ENCODE measurements around the gene RTL5. TPM values are rescaled to one million over a fixed set of nuclear protein-coding genes. Genes with fewer than 3 reads are reported as not detected.

The RTL5 gene
- total and polyA plus RNA-seq, 4 donors: 6.5 to 13.9 (median 10.0) TPM

DNA sequence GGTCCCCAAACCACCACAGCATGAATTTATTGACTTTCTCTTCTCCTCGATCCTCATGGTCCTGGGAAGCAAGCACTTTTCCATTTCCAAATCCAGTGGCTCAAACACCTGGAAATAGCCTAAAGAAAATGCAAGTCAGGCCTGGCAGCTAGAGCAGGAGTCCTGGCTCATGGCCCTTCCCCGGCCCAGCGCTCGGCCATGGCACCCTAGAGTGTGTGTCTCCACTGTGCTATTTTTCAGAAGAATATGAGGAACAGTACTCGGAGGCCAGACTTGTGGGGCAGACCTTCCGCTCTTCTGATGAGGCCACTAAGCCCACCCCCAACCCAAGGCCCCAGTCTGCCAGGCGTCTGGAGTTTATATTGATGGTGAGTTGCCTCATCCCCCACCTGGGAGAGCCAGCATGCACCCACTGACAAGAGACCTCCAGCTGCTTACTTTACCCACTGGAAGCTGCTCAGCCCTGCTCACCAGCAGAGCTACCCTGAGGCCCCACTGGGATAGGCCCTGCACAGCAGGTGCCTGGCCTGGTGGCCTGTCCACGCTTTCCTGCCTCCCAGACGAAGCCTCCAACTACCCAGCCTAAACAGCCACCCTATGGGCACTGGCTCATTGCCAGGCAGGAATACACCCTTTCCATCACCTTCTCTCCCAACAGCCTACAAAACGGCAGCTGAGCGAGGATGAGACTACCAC is 2.3 kb upstream of the RTL5 start:
- Histone ChIP-seq H3K4me1 (ENCODE audit: control insufficient read depth in 1 of 2, insufficient read depth in 2 of 2, low read length in 2 of 2) (no peaks in the 10 kb centered on the region), H3K27me3 (ENCODE audit: control insufficient read depth in 1 of 2, insufficient read depth in 2 of 2, low read length in 1 of 2) (no peaks in the 10 kb centered on the region), H3K36me3 (ENCODE audit: control insufficient read depth in 1 of 2, insufficient read depth in 2 of 2, low read length in 1 of 2) (peaks cover 0 to 4% of the 10 kb centered on the region in 2 donors), H3K9me3 (ENCODE audit: control insufficient read depth, low read length) (no peaks in the 10 kb centered on the region), H3K27ac (ENCODE audit: low read depth in 1 of 2, low read length in 2 of 2) (no peak overlapping the region), H3K4me3 (ENCODE audit: low read length in 2 of 2) (no peak overlapping the region)
- ATAC-seq (ENCODE audit: low FRiP score) (no peak), DNase-seq (no peak)
- WGBS, 2 donors: 82 to 89% methylated on average over 11 of the region's 11 CpGs
- intact Hi-C loops (cut with DNase I): no loop called here

DNA sequence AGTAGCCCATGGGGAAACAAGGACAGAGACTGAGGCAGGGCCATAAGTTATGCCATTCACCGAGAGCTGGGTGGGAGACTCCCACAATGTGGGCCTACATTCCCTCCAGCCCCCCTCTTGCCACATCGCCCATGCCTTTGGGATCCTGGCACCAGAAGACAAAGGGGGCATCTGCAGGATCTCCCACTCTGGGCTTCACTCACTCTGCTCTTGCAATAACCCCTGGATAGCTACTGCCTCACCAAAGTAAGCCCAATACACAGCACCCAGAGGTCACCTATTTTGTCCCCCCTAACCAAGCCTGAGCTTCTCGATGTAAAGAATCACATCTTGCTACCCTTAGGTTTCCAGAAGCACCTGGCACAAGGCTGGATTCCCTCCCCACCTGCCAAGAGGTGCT is 741 bp upstream of the RTL5 start:
- 78 to 87% methylated on average over 3 of the region's 3 CpGs for WGBS, 2 donors
- no peaks in the 10 kb centered on the region for H3K4me1 ChIP-seq (ENCODE audit: control insufficient read depth in 1 of 2, insufficient read depth in 2 of 2, low read length in 2 of 2)
- no peaks in the 10 kb centered on the region for H3K9me3 ChIP-seq (ENCODE audit: control insufficient read depth, low read length)
- no peaks in the 10 kb centered on the region for H3K27me3 ChIP-seq (ENCODE audit: control insufficient read depth in 1 of 2, insufficient read depth in 2 of 2, low read length in 1 of 2)
- no peaks in the 10 kb centered on the region for H3K36me3 ChIP-seq (ENCODE audit: control insufficient read depth in 1 of 2, insufficient read depth in 2 of 2, low read length in 1 of 2)
- no peak overlapping the region for H3K4me3 ChIP-seq (ENCODE audit: low read length in 2 of 2)
- H3K27ac ChIP-seq (ENCODE audit: low read depth in 1 of 2, low read length in 2 of 2): no peak overlapping the region
- DNase-seq (no peak), ATAC-seq (ENCODE audit: low FRiP score) (no peak)
- intact Hi-C loops (cut with DNase I): no loop called here

DNA sequence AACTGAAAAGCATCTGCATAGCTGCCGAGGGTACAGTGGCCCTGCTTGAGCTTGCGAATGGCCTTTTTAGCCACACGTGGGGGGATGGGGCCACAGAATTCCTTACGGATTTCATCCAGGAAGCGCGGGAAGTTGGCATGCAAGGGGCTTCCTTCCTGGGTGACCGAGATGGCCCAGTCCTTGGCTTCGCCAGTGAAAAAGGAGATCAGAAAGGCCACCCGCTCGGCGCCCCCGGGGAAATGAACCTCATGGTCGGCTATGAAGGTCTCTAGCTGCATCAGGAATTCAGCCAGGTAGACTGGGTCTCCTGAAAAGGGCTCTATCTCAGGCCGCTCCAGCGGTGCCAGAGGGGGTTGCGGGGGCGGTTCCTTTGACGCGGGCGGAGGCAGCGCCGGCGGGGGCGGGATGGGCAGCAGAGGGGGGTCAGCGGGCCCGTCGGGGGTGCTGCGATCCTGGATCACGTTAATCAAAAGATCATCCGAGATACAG is 909 bp downstream of the RTL5 start:
- intact Hi-C loops (cut with DNase I): no loop called here
- DNase-seq: peak in 1 of 2 donors; percentile 78
- Histone ChIP-seq H3K4me3 (ENCODE audit: low read length in 2 of 2) (peak overlapping the region in 1 of 2 donors; percentile 37), H3K4me1 (ENCODE audit: control insufficient read depth in 1 of 2, insufficient read depth in 2 of 2, low read length in 2 of 2) (no peaks in the 10 kb centered on the region), H3K36me3 (ENCODE audit: control insufficient read depth in 1 of 2, insufficient read depth in 2 of 2, low read length in 1 of 2) (no peaks in the 10 kb centered on the region), H3K9me3 (ENCODE audit: control insufficient read depth, low read length) (no peaks in the 10 kb centered on the region), H3K27me3 (ENCODE audit: control insufficient read depth in 1 of 2, insufficient read depth in 2 of 2, low read length in 1 of 2) (no peaks in the 10 kb centered on the region), H3K27ac (ENCODE audit: low read depth in 1 of 2, low read length in 2 of 2) (no peak overlapping the region)
- 18 to 34% methylated on average over 30 of the region's 30 CpGs for WGBS, 2 donors
- no peak for ATAC-seq (ENCODE audit: low FRiP score)

DNA sequence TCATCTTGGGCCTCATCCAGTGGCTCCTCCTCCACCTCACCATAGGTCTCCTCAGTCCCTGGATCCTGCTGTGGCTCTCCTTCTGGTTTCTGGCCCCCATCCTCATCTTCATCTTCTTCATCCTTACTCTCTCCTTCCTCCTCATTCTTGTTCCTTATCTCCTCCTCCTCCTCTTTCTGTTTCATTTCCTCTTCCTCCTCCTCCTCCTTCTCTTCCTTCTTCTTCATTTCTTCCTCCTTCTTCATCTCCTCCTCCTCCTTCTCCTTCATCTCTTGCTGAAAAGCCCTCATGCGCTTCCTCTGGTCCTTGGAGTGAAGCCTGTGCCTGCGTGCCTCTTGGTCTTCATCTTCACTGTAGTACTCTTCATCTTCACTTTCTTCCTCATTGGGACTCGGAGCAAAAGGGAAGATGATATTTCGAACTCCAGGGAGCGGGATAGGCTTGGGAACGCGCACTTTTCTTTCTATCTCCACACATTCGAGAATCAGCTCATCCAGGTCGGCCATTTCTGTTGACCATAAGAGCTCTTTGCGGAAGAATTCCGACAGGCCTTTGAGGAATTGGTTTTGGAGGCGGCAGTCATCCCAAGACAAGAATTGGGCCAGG is 1.5 kb downstream of the RTL5 start:
- Histone ChIP-seq H3K4me3 (ENCODE audit: low read length in 2 of 2) (no peak overlapping the region), H3K27me3 (ENCODE audit: control insufficient read depth in 1 of 2, insufficient read depth in 2 of 2, low read length in 1 of 2) (no peaks in the 10 kb centered on the region), H3K27ac (ENCODE audit: low read depth in 1 of 2, low read length in 2 of 2) (no peak overlapping the region), H3K4me1 (ENCODE audit: control insufficient read depth in 1 of 2, insufficient read depth in 2 of 2, low read length in 2 of 2) (no peaks in the 10 kb centered on the region), H3K9me3 (ENCODE audit: control insufficient read depth, low read length) (no peaks in the 10 kb centered on the region), H3K36me3 (ENCODE audit: control insufficient read depth in 1 of 2, insufficient read depth in 2 of 2, low read length in 1 of 2) (no peaks in the 10 kb centered on the region)
- DNase-seq: no peak
- intact Hi-C loops (cut with DNase I): no loop called here
- no peak for ATAC-seq (ENCODE audit: low FRiP score)
- WGBS, 2 donors: 83 to 92% methylated on average over 12 of the region's 12 CpGs

DNA sequence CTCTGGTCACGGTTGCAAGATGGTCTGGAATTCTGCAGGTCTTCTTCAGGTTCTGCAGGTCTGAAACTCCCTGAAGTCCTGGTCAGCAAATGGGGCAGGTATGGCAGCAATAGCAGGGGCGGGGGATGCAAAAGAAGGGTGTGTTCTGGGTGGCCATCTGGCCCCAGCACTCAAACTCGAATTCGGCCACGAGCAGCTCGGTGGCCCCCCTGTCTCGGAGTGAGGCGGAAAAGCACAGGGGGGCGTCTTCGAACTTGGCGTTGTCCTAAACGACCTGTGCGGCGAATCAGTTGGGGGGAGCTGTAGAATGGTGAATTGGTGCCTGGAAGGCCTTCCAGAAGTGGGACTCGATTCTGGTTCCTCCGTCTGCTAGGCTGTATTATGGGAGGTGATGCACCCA is 2.1 kb downstream of the RTL5 start:
- no peaks in the 10 kb centered on the region for H3K27me3 ChIP-seq (ENCODE audit: control insufficient read depth in 1 of 2, insufficient read depth in 2 of 2, low read length in 1 of 2)
- H3K4me3 ChIP-seq (ENCODE audit: low read length in 2 of 2): no peak overlapping the region
- 95% methylated on average over 16 of the region's 16 CpGs for whole genome bisulfite sequencing, 2 donors
- DNase-seq (no peak), ATAC-seq (ENCODE audit: low FRiP score) (no peak)
- no peaks in the 10 kb centered on the region for H3K36me3 ChIP-seq (ENCODE audit: control insufficient read depth in 1 of 2, insufficient read depth in 2 of 2, low read length in 1 of 2)
- H3K9me3 ChIP-seq (ENCODE audit: control insufficient read depth, low read length): no peaks in the 10 kb centered on the region
- intact Hi-C loops (cut with DNase I): loop anchor here (5.0 kb wide), 1 partner anchor 127 kb away; no protein-coding TSS in a partner anchor
- no peak overlapping the region for H3K27ac ChIP-seq (ENCODE audit: low read depth in 1 of 2, low read length in 2 of 2)
- no peaks in the 10 kb centered on the region for H3K4me1 ChIP-seq (ENCODE audit: control insufficient read depth in 1 of 2, insufficient read depth in 2 of 2, low read length in 2 of 2)

DNA sequence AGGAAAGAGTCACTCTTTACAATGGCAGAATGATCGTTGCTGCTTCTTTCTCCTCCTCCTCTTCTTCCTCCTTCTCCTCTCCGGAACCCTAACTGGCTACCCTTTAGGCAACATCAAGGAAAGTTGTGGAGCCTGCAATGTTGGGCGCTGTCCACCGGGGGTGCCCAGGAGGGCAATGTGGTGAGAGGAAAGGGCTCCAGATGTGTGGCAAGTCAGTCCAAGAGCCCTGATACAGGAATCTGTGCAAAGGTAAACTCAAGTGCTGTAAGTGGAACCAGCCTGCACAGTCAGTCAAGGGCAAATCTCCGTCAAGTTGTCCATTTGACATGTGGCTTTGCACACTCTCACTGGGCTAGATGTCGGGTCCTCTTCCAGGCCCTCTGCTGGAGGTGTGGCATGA is 2.8 kb downstream of the RTL5 start:
- no peaks in the 10 kb centered on the region for H3K27me3 ChIP-seq (ENCODE audit: control insufficient read depth in 1 of 2, insufficient read depth in 2 of 2, low read length in 1 of 2)
- H3K27ac ChIP-seq (ENCODE audit: low read depth in 1 of 2, low read length in 2 of 2): no peak overlapping the region
- DNase-seq (no peak), ATAC-seq (ENCODE audit: low FRiP score) (no peak)
- no peaks in the 10 kb centered on the region for H3K36me3 ChIP-seq (ENCODE audit: control insufficient read depth in 1 of 2, insufficient read depth in 2 of 2, low read length in 1 of 2)
- H3K4me3 ChIP-seq (ENCODE audit: low read length in 2 of 2): no peak overlapping the region
- no peaks in the 10 kb centered on the region for H3K9me3 ChIP-seq (ENCODE audit: control insufficient read depth, low read length)
- no peaks in the 10 kb centered on the region for H3K4me1 ChIP-seq (ENCODE audit: control insufficient read depth in 1 of 2, insufficient read depth in 2 of 2, low read length in 2 of 2)
- WGBS, 2 donors: 60 to 74% methylated on average over 6 of the region's 6 CpGs
- intact Hi-C loops (cut with DNase I): loop anchor here (5.0 kb wide), 1 partner anchor 127 kb away; no protein-coding TSS in a partner anchor

DNA sequence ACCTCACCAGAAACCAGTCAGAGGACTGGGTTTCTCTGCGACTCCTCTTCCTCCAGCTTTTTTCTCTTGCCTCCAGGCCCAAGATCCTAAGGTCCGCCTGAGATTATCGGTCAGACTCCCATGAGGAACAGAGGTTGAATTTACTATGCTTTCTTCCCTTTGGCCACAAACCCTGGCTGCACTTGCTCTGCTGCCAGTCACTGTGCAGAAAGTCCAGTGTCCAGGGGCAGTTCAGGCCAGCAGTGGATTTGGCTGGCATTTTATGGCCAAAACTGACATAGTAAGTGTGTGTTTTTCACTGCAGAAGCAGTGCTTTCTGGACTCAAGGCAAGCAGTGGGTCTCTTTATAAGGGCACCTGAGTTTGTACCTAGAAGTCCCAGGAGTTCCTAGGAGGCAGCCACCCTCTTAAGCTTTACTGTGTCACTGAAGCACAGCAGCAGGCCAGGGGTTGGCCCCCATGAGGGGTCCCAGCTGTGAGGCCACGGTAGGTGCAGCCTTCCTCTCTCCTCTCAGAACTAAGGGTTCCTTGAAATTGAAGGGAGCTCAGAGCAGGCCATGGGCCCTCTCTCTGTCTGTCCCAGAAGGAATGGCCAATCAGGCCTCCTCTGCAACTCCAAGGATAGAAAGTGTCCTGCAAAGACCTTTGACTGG is 3.4 kb downstream of the RTL5 start:
- intact Hi-C loops (cut with DNase I): loop anchor here (5.0 kb wide), 1 partner anchor 126 kb away; no protein-coding TSS in a partner anchor
- Histone ChIP-seq H3K36me3 (ENCODE audit: control insufficient read depth in 1 of 2, insufficient read depth in 2 of 2, low read length in 1 of 2) (no peaks in the 10 kb centered on the region), H3K4me1 (ENCODE audit: control insufficient read depth in 1 of 2, insufficient read depth in 2 of 2, low read length in 2 of 2) (no peaks in the 10 kb centered on the region), H3K27me3 (ENCODE audit: control insufficient read depth in 1 of 2, insufficient read depth in 2 of 2, low read length in 1 of 2) (no peaks in the 10 kb centered on the region), H3K4me3 (ENCODE audit: low read length in 2 of 2) (no peak overlapping the region), H3K27ac (ENCODE audit: low read depth in 1 of 2, low read length in 2 of 2) (peak overlapping the region in 1 of 2 donors; percentile 18), H3K9me3 (ENCODE audit: control insufficient read depth, low read length) (no peaks in the 10 kb centered on the region)
- ATAC-seq (ENCODE audit: low FRiP score): no peak
- 29 to 44% methylated on average over 4 of the region's 4 CpGs for WGBS, 2 donors
- DNase-seq: no peak

DNA sequence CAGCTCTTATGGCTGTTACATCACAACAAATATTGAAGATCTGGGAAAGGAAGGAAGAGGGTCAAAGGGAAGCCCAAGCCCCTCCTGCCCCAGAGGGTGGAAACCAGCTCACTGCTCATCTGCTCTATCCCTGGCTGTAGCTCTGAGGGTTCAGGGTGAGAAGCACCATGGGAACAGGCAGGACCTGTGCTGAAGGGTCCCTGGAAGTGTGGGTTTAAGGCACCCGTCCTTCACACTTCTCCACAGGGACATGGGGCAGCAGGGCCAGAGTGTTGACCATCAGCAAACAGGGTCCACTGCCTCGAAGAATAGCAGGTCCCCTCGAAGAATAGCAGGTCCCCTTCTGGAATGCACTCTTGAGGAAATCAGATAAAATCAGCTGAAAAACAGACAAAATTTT is 4.4 kb downstream of the RTL5 start:
- WGBS, 2 donors: 56 to 75% methylated on average over 3 of the region's 3 CpGs
- intact Hi-C loops (cut with DNase I): loop anchor here (5.0 kb wide), 1 partner anchor 125 kb away; no protein-coding TSS in a partner anchor
- Histone ChIP-seq H3K36me3 (ENCODE audit: control insufficient read depth in 1 of 2, insufficient read depth in 2 of 2, low read length in 1 of 2) (no peaks in the 10 kb centered on the region), H3K27ac (ENCODE audit: low read depth in 1 of 2, low read length in 2 of 2) (no peak overlapping the region), H3K27me3 (ENCODE audit: control insufficient read depth in 1 of 2, insufficient read depth in 2 of 2, low read length in 1 of 2) (no peaks in the 10 kb centered on the region), H3K4me3 (ENCODE audit: low read length in 2 of 2) (no peak overlapping the region), H3K4me1 (ENCODE audit: control insufficient read depth in 1 of 2, insufficient read depth in 2 of 2, low read length in 2 of 2) (no peaks in the 10 kb centered on the region), H3K9me3 (ENCODE audit: control insufficient read depth, low read length) (no peaks in the 10 kb centered on the region)
- DNase-seq: no peak
- ATAC-seq (ENCODE audit: low FRiP score): no peak

Measured in aorta (tissue), 5 donors.